GM12878 (cell line): Measurements from ENCODE around the gene TMEM167B. TPM values are rescaled to one million over a fixed set of nuclear protein-coding genes. Genes with fewer than 3 reads are reported as not detected.

Source experiments
- ATAC-seq: fragments of 200-7000 bp; cut with Tn5 transposase; 3 replicates; pipeline ENCODE4 v1.9.1; 2020; ENCODE audit warnings: mild to moderate bottlenecking, moderate library complexity
- BruUV-seq: library from RNA; stranded (reverse); fragments of 400-500 nt; replicated peaks from 2 replicates; lab custom pipeline; 2021; lab: Mats Ljungman, UMichigan
- CTCF ChIA-PET: fragments of 300-600 bp; sonication (Branson Sonifier 250); formaldehyde crosslinking; extraction: SDS; loops from one replicate; lab custom pipeline; 2021; ENCODE audit warnings: inconsistent platforms; lab: Yijun Ruan, JAX
- POLR2A ChIA-PET: fragments of 350-600 bp; formaldehyde crosslinking; extraction: SDS; loops from one replicate; lab custom pipeline; 2021; ENCODE audit warnings: inconsistent platforms; lab: Charles Lee
- RAD21 ChIA-PET: fragments of 300-600 bp; sonication (Branson Sonifier 250); formaldehyde crosslinking; loops from one replicate; lab custom pipeline; 2023; ENCODE audit warnings: antibody characterized with exemption; ENCODE audit not compliant: unreplicated experiment; lab: Charles Lee
- SMC1A ChIA-PET: fragments of 300-600 bp; sonication (Branson Sonifier 250); formaldehyde crosslinking; loops from one replicate; lab custom pipeline; 2023; ENCODE audit not compliant: unreplicated experiment, uncharacterized antibody; lab: Charles Lee
- DNase-seq: peaks from one replicate; pipeline ENCODE4 v3.0.0-alpha.2; 2011; ENCODE audit warnings: low read depth, low spot score
- FAIRE-seq: peaks from 3 replicates; lab custom pipeline; 2011; peaks lifted over from hg19 to GRCh38; lab: Jason Lieb, UNC
- H2AFZ ChIP-seq: 2 replicates; pipeline ENCODE4 v1.6.0; 2011; ENCODE audit warnings: low read depth, low read length, control low read depth; ENCODE audit not compliant: control insufficient read depth
- H3K27ac ChIP-seq: 2 replicates; pipeline ENCODE4 v1.5.1; 2011; ENCODE audit warnings: control low read depth; ENCODE audit not compliant: control insufficient read depth, insufficient read depth
- H3K27me3 ChIP-seq, 2 experiments: replicated peaks in 1 of 2; 2 replicates each; pipeline versions ENCODE4 v1.6.0 to v1.6.1; 2011; ENCODE audit warnings: low read length in 1 of 2; ENCODE audit not compliant: control insufficient read depth in 2 of 2, insufficient read depth in 2 of 2
- H3K36me3 ChIP-seq, 2 experiments: 2 replicates each; pipeline ENCODE4 v1.5.1; 2011; ENCODE audit warnings: low read length in 1 of 2; ENCODE audit not compliant: control insufficient read depth in 2 of 2, insufficient read depth in 2 of 2
- H3K4me1 ChIP-seq: 2 replicates; pipeline ENCODE4 v1.6.1; 2011; ENCODE audit warnings: mild to moderate bottlenecking, low read length, moderate library complexity, mixed read lengths; ENCODE audit not compliant: control insufficient read depth, insufficient read depth
- H3K4me2 ChIP-seq: 2 replicates; pipeline ENCODE4 v1.6.0; 2011; ENCODE audit warnings: control low read depth; ENCODE audit not compliant: control insufficient read depth, insufficient read depth
- H3K4me3 ChIP-seq: fragments of 200-600 bp; sonication (generic); 2 replicates; pipeline ENCODE4 v1.5.1; 2016
- H3K79me2 ChIP-seq: 2 replicates; pipeline ENCODE4 v1.6.0; 2011; ENCODE audit warnings: low read length; ENCODE audit not compliant: control insufficient read depth, insufficient read depth
- H3K9ac ChIP-seq: 2 replicates; pipeline ENCODE4 v1.8.0; 2011; ENCODE audit warnings: low read length, control low read depth, mixed read lengths; ENCODE audit not compliant: control insufficient read depth, insufficient read depth
- H3K9me3 ChIP-seq: replicated peaks from 3 replicates; pipeline ENCODE4 v1.5.1; 2011; ENCODE audit warnings: mild to moderate bottlenecking, low read length; ENCODE audit not compliant: control insufficient read depth, insufficient read depth
- H4K20me1 ChIP-seq: 2 replicates; pipeline ENCODE4 v1.6.0; 2011; ENCODE audit not compliant: control insufficient read depth, insufficient read depth
- PAX8 ChIP-seq: fragments of 450-650 bp; IDR thresholded peaks from 2 replicates; pipeline ENCODE4 v1.6.1; 2017; ENCODE audit warnings: mild to moderate bottlenecking, moderate library complexity
- WGBS: methylation state at CpG from one replicate; pipeline ENCODE4 v1.1.6; 2016; ENCODE audit warnings: low lambda C conversion rate; ENCODE audit not compliant: insufficient replicate concordance, insufficient coverage; ENCODE audit errors: missing lambda C conversion rate; 5-methylcytosine and 5-hydroxymethylcytosine counted together
- in situ Hi-C: fragments of 300-500 bp; cut with MboI; formaldehyde crosslinking; loops from 9 replicates; pipeline ENCODE4 v1.14.3; 2018; ENCODE audit warnings: mixed read lengths
- intact Hi-C: fragments of 100-400 bp; cut with micrococcal nuclease; formaldehyde crosslinking; loops from one replicate; pipeline ENCODE4 v1.14.2; 2022; ENCODE audit not compliant: unreplicated experiment
- polyA plus RNA-seq, 11 experiments: library from polyadenylated mRNA; depleted of rRNA in 4 of 11; unstranded in 6 of 11; stranded (reverse) in 5 of 11; fragments of >200 nt; fragmentation: Nextera tagmentation in 4 of 11; fragmentation: Illumina TruSeq in 1 of 11; extraction: Ambion mirVana in 4 of 11; extraction: Trizol in 1 of 11; gene quantifications; 1 replicate in 1 of 11; 2 replicates in 10 of 11; pipeline versions ENCODE4 v1.2.1 to v1.2.3, GENCODE V29; 2011 to 2016; ENCODE audit warnings: inconsistent platforms in 2 of 11, missing spikeins in 2 of 11, low read depth in 1 of 11
- total RNA-seq, 4 experiments: library from RNA; depleted of rRNA in 3 of 4; stranded (reverse); fragments of >200 nt in 3 of 4; fragmentation: Illumina TruSeq in 1 of 4; extraction: Trizol in 1 of 4; gene quantifications; 2 replicates each; pipeline versions ENCODE4 v1.2.1 to v1.2.3, GENCODE V29; 2013 to 2021
- TF ChIP-seq, protein P1 (sequence below): IDR thresholded peaks from 2 replicates; pipeline ENCODE4 v1.6.1; 2011; ENCODE audit warnings: borderline replicate concordance, low read depth, mild to moderate bottlenecking, moderate library complexity, low read length; ENCODE audit not compliant: insufficient read depth, poor library complexity, severe bottlenecking
- TF ChIP-seq, protein P2 (sequence below): IDR thresholded peaks from 2 replicates; pipeline ENCODE4 v1.6.1; 2012; ENCODE audit warnings: improper control_type of control experiment, low read depth, low read length; ENCODE audit not compliant: insufficient replicate concordance

TMEM167B gene
- total and polyA plus RNA-seq, 10 of the 15 experiments (the other 5 are each of a cell fraction or from before 2014, with no cell fraction given), result 15.6 to 26.1 (median 21.1) TPM

DNA sequence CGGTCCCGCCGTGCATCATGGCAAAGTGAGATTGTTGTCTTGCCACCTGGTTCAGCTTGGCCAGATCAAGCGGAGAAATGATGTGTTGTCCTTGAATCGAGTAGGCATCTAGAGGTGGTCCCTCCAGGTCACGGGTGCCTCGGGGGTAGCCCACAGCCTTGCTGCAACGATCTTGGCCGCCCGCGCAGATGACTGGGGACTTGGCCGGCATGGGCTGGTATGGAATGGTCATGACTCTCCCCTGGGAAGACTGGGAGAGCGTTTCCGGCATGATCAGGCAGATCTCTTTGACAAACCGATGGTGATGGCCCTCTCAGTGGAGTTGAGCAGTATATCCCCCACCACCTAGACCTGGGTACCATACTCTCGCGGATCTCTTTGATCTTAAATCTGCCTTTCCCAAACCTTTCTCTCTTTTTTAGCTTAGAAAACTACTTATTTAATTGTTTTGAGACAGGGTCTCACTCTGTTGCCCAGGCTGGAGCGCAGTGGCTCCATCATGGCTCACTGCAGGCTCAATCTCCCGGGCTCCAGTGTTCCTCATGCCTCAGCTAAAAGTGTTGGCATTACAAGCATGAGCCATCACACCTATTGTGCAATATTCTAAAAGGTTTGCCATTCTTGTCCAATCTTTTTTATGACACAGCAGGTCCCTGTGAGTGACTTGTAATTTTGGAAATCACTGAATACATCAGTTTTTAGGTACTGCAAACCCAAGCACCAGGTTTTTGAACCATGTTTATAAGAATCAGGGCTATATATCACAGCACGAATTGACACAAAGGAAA, 14.0 kb downstream of the TMEM167B start:
- no peak overlapping the region for H3K27ac ChIP-seq
- H3K4me3 ChIP-seq, result no peak overlapping the region
- FAIRE-seq (no peak), ATAC-seq (no peak), DNase-seq (no peak)
- H3K4me1 ChIP-seq, result 0 out of 2 replicates have a peak, but pooled peaks cover 3% of the 10 kb centered on the region
- no peaks in the 10 kb centered on the region for H3K36me3 ChIP-seq
- H3K4me2 ChIP-seq, result no peak overlapping the region
- H2AFZ ChIP-seq, result no peak overlapping the region
- no TSS peak for BruUV-seq
- no peaks in the 10 kb centered on the region for H3K27me3 ChIP-seq
- POLR2A ChIA-PET, result interaction anchor here (0.5 kb wide), 2 partner anchors 18 to 54 kb away, joined by 3 to 8 read pairs; no protein-coding TSS in a partner anchor
- TF ChIP-seq, protein P1, sequence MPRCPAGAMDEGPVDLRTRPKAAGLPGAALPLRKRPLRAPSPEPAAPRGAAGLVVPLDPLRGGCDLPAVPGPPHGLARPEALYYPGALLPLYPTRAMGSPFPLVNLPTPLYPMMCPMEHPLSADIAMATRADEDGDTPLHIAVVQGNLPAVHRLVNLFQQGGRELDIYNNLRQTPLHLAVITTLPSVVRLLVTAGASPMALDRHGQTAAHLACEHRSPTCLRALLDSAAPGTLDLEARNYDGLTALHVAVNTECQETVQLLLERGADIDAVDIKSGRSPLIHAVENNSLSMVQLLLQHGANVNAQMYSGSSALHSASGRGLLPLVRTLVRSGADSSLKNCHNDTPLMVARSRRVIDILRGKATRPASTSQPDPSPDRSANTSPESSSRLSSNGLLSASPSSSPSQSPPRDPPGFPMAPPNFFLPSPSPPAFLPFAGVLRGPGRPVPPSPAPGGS, result peak; percentile 7
- peak; percentile 23; the same call in 1 of the 2 replicates for TF ChIP-seq PAX8
- TF ChIP-seq, protein P2, sequence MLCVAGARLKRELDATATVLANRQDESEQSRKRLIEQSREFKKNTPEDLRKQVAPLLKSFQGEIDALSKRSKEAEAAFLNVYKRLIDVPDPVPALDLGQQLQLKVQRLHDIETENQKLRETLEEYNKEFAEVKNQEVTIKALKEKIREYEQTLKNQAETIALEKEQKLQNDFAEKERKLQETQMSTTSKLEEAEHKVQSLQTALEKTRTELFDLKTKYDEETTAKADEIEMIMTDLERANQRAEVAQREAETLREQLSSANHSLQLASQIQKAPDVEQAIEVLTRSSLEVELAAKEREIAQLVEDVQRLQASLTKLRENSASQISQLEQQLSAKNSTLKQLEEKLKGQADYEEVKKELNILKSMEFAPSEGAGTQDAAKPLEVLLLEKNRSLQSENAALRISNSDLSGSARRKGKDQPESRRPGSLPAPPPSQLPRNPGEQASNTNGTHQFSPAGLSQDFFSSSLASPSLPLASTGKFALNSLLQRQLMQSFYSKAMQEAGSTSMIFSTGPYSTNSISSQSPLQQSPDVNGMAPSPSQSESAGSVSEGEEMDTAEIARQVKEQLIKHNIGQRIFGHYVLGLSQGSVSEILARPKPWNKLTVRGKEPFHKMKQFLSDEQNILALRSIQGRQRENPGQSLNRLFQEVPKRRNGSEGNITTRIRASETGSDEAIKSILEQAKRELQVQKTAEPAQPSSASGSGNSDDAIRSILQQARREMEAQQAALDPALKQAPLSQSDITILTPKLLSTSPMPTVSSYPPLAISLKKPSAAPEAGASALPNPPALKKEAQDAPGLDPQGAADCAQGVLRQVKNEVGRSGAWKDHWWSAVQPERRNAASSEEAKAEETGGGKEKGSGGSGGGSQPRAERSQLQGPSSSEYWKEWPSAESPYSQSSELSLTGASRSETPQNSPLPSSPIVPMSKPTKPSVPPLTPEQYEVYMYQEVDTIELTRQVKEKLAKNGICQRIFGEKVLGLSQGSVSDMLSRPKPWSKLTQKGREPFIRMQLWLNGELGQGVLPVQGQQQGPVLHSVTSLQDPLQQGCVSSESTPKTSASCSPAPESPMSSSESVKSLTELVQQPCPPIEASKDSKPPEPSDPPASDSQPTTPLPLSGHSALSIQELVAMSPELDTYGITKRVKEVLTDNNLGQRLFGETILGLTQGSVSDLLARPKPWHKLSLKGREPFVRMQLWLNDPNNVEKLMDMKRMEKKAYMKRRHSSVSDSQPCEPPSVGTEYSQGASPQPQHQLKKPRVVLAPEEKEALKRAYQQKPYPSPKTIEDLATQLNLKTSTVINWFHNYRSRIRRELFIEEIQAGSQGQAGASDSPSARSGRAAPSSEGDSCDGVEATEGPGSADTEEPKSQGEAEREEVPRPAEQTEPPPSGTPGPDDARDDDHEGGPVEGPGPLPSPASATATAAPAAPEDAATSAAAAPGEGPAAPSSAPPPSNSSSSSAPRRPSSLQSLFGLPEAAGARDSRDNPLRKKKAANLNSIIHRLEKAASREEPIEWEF, result no peak
- in situ Hi-C loops, result no loop called here
- RAD21 ChIA-PET, result no interaction called here
- no peaks in the 10 kb centered on the region for H3K9me3 ChIP-seq
- H3K9ac ChIP-seq, result no peak overlapping the region
- intact Hi-C loops, result no loop called here
- CTCF ChIA-PET, result interaction anchor here (0.5 kb wide), 2 partner anchors 101 to 294 kb away, joined by 3 to 4 read pairs; no protein-coding TSS in a partner anchor
- SMC1A ChIA-PET, result no interaction called here
- WGBS, result 99% methylated on average over 20 of the region's 20 CpGs
- H3K79me2 ChIP-seq, result peaks cover 17% of the 10 kb centered on the region
- H4K20me1 ChIP-seq, result no peaks in the 10 kb centered on the region
